Amniotic stem cell (primary cell): ENCODE results near the gene HMOX2.

Experiments
- DNase-seq: peaks from one replicate; lab custom pipeline; 2025; lab: John Stamatoyannopoulos, UW

Gene HMOX2

DNA sequence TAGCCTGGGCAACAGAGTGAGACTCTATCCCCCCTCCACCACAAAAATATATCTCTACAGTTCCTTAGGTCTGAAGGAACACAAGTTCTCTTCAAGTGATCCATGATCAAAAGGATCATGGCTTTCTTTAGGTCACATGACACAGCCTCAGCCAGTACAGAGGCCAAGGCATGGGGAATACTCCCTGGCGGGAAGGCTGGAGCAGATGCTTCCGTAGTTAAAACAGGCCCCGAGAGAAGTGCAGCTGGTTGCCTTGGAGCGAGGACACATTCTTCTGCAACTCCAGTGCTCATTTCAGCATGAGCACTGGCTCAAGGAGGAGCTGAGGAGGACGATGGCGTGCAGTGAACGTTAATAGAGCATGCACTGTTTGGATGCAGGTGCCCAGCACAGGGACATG lies 48.9 kb downstream of the HMOX2 start:
- DNase-seq = no peak

DNA sequence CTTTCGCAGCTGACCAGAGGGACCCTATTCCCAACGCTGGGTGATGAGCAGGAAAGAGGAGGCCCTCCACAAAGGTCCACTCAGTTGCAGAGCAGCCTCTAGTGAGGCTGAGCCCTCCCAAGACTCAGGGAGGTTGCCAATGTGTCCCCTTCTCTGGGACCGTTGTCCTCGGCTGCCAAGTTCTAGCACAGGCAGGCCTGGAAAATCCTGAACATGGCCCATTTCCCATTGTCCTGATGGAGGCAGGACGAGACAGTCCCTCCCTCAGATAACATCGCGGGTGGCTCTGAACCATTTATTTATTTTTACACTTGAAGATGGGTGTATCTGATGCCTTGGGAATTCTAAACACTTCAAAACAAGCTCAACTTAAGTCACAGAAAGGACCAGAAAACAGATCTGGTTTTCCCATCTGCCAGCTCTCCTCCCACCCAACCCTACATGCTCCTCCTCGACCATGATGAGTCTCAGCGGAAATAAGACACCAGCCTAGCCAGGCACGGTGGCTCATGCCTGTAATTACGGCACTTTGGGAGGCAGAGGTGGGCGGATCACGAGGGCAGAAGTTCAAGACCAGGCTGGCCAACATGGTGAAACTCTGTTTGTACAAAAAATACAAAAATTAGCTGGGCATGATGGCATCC lies 49.6 kb downstream of the HMOX2 start:
- DNase-seq = no peak

DNA sequence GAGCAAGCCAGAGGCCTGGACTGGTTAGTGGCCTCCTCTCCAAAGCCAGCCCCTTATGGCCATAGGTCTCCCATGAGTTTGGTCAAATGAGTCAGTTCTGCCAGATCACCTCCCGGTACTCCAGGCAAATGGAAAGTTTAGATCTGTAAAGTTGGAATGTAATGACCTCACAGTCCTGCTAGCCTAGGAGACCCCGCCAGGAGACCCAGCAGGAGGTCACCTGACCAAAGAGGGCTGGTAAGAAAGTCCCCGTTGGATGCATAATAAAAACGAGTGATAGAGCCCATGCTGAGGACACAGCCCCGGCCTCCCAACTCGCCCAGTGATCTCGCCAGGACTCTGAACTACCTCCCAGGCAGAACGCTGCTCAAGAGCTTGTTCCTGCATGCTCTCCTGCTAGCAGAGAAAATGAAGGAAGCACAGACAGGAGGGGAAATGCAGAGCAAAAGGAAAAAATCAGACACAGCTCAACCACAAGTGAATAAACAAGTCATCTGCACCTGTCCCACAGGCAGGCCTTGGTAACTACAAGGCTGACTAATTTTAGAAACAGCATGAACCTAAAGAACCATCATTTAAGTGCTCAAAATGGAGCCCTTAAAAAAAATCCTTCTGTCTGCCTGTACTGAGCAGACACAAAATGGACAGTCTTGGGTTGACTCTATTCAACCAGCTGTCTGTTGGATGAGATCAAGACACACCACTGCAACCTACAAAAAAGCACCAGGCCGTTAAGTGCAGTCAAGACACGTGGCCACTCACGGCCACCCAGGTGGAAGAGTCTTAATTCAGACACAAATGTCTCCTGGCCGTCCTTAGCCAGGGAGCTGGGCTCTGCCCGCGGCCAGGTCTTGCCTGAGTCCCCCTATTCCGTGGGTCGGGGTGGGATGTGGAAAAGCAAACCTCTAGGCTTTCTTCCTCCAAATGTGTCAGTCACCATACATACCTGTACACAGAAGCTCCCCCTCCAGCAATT lies 53.2 kb downstream of the HMOX2 start:
- no peak for DNase-seq

DNA sequence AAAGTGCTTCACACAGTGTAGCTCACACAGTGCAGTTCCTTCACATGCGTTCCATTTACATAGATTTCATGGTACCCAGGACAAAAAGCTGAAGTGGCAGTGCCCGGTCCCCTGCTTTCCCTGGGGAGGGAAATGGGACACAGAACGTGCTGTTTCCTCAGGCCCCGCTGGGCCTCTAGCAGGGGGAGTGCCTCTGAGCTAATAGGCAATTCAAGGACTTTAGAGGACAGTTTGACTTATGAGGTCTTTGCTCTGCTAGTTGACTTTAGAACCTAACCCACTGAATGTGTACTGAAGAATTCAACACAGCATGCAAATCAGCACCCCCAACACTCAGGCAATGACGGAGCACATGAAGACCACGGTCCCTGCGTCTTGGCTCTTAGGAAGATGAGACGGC lies 55.6 kb downstream of the HMOX2 start:
- DNase-seq = no peak

DNA sequence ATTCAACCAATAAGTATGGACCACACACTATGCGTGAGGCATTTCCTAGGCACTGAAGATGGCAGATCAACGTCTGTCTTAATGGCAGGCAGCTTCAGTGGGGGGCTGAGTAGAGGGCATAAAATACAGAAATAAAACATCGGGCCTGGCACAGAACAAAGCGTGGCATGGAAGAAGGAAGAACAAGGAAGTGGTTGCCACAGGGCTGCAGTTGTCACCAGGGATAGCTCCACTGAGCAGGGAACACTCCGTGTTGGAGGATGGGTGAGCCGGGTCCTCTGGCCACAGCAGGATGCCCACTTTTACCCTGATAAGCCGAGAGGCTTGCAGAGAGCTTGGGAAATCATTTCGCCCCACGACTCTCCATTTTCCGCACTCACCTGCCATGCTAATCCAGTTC lies 56.0 kb downstream of the HMOX2 start:
- DNase-seq = no peak

DNA sequence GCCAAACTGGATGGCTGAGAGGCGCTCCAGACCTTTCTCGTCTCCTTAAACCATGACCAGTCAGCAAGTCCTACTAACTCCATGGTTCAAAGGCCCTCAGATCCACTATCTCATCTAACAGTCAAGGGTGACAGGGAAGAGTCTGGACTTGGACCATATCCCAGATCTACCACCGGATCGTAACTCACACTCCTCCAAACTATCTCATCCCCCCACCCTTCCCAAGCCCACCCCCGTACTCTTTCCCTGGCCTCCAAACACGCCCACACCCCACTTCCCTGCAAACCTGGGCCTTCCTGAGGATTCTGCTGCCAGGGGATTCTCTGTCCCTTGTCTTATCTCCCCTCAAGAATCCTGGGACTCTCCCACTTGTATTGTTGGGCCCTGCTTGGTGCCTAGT lies 57.3 kb downstream of the HMOX2 start:
- DNase-seq = no peak

DNA sequence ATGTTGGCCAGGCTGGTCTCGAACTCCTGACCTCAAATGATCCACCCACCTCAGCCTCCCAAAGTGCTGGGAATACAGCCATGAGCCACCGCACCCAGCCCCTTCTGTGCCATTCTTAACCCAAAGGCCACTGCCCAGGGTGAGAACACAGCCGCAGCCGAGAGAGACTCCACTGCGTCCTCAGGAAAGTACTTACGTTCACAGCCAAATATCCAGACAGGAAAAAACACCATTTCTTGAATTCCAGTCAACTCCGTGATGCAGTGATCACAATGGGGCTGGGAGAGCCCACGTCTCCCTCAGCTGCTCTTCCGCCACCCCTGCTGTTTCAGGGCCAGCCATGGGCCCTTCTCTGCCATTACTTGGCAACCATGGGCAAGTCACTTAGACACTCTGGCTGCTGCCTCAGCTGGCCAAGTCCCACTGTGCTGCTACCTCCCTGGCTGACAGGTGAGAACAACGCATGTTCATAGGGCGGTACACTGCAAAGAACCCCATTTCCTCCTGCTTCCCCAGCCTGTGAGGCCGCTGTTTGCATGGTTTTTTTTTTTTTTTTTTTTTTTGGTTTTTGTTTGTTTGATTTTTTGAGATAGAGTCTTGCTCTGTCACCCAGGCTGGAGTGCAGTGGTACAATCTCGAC lies 58.1 kb downstream of the HMOX2 start:
- DNase-seq = no peak

DNA sequence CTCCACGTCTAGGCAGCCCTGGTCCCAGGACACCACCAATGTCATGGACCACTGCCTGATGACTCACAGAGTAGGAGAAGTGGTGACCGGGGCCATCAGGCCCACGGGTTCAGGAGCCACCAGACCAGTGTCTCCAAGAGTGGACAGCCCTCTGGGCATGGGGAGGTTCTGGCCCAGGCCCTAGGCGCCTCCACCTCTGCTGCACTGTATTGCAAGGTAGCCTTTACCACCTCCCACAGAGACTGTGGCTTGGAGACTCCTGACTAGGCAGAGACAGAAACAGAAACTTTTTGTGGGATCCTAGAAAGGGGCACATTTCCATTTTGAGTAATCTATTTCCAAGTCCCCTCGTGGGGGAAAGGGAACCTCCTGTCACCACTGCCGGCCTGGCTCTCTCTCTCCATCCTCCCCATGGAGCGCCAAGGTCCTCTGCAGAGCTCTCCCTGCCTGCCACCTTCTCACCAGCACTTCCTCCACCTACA lies 59.5 kb downstream of the HMOX2 start:
- DNase-seq = no peak

DNA sequence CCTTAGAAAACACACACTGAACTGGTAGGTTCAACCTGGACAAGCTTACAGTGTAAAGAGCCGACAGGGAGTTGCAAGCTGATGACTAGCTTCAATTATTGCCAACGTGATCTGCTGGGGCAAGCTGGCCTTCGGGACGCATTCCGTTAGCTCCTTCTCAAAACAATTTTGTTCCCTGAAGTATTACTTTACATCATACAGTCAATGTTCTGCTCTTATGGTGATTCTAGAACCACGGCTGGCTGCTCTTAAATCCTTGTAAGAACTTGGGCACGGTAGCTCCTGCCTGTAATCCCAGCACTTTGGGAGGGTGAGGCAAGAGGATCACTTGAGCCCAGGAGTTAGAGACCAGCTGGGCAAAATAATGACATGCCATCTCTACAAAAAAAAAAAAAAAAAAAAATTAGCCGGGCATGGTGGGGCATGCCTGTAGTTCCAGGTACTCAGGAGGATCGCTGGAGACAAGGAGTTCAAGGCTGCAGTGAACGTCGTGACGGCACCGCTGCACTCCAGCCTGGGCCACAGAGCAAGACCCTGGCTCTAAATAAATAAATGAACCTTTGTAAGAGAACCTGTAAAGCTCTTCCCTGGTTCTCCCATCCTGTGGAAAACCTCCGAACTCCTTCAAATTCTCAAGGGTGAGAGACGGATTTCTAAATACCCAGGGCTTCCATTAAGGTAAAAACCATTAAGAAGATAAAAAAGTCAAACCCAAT lies 60.4 kb downstream of the HMOX2 start:
- DNase-seq = no peak

DNA sequence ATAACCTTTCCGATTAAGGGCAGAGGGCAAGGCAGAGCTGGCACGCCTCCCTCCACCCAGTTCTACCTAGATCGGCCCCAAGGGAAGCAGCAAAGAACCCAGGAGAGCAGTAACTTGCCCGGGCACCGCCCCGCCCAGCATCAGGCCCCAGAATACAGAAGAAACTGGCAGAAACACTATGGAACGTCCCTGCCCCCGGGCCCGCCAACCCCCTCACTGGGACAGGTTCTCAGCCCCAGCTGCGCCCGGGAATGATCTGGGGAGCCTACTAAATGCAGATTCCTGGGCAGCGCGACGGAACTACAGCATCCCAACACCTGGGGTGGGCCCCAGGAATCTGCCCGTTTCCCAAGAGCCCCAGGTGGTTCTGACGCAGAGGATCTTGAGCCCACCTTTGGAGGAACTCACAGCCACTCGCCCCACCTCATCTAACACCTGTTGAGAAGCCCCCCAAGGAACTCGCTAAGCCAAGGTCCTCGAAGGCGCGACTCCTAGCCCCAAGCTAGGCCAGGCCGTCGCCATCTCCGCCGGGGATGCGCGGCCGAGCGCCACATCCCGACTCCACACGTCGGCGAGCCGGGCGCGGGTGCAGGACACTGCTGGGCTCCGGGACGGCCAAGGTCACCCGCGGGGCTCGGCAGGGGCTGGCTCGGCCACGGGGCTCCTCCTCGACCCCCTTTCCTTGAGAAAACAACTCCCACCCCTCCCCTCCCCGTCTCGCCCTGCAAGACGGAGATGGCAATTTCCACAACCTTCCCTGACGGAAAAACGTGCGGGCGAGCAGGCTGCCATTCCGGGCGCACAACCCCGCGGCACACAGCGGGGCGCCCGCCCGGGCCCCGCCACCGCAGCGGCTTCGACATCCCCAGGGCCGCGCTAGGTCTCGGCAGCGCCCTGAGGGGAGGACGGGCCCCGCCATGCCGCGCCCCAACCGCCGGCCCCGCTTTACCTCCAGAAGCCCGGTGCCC lies 61.5 kb downstream of the HMOX2 start:
- no peak for DNase-seq

DNA sequence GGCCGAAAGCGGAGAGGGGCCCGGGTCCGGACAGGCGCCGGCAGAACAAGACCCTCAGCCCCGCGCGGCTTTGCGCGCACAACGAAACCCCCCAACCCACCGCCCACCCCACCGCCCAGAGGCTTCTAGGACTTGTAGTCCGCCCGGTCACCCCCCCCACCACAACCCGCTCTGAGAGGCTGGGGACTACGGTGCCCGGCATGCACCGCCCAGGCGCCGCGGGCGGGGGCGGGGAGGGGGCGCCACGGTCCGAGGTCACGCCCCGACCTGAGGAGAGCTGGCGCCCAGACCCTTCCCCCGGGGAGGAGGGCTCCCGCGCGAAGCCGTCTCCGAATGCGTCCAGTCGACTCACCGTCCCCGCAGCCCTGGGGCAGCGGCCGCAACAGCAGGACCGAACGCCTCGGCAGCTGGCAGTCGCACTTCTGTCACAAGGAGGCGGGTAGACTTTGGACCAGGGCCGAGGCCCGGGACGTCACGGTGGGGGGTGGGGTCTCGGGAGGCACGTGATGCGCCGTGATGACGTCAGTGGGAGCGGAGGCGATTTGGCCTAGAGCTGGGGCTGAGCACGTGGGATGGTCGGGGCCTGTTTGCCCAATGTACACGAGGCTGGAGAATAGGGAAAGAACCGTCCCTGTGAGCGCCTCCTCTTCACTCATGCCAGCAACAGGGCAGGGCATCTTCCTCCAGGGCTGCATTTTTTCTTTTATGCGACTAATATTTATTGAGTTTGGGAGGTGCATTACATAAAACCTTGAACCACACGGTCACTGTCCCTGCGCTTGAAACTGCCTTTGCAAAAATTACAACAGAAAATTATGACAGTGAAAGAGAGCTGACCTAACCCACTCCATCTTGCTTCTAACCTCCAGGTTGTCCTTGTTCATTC lies 62.4 kb downstream of the HMOX2 start, which contains the start of gene CDIP1:
TSS of gene CDIP1 (minus strand) at position 424 of the 886 bp plus-strand sequence. CDS start 24,643 bp downstream, outside the sequence.
- DNase-seq = peak; percentile 85

DNA sequence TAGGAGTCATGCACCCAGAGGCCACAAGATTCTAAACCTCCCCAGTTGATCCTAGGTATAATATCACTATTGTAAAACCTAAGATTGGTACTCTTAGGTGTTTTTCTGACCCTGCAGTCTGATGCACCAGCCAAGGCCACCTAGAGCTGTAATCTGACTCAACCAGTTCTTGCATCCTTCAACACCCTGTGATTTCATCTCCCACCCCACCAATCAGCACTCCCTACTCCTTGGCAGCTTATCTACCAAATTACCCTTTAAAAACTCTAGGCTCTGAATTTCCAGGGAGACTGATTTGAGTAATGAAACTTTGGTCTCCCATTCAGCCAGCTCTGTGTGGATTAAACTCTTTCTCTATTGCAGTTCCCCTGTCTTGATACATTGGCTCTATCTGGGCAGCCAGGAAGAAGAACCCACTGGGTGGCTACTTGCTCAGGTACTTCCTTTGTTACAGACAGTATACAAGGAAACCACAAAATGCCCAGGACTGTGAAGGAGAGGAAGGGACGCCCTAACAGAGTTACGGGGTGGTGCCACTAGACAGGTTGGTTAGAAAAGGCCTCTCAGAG lies 63.6 kb downstream of the HMOX2 start:
- DNase-seq = no peak

DNA sequence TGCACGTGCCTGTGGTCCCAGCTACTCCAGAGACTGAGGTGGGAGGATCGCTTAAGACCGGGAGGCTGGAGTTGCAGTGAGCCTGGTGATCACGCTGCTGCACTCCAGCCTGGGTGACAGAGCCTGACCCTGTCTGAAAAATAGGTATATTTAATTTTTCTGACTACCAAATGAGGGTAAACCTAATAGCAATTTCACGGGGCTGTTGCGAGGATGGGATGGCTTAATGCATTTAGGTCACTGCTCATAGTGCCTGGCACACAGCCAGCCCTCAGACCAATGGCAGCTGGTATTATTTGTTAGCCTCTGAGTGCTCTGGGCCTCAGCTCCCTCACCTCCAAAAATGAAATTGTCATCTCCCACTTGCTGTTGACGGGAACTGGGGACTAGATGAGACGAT lies 68.3 kb downstream of the HMOX2 start:
- DNase-seq = no peak

DNA sequence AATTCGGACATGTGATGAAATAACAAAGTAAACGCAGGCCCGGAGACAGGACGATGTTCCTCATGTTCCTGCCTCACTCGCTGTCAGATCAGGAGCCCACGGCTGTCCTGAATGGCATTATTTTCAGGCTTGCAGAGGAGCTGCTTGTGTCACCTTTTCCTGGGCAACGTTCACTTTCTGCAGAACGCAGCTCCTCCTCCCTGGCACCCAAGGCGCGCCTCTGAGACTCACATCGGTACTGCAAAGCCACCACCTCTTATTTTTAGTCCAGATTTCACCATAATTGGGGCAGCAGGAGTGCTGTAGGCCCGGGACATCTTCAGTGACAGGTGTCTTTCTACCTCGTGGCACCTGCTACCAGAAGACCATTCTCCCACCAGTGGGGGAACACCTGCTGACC lies 71.9 kb downstream of the HMOX2 start:
- no peak for DNase-seq

DNA sequence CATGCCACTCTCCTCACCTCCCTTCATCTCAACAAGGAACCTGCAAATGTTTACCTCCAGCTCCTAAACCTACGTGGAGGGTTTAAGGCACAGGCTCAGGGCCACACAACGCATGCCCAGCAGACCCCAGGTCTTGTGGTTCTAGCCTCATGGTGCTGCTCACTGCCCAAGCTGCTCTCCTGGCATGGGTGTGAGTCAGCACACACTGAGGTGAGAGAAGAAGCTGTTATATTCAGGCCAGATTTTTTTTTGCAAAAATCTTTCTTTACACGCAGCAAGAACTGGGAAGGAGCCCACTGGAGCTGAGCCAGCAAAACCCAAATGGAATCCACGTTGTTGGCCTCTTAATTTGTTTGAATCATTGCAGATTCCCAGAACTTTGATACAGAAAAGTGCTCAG lies 74.4 kb downstream of the HMOX2 start:
- DNase-seq = no peak

DNA sequence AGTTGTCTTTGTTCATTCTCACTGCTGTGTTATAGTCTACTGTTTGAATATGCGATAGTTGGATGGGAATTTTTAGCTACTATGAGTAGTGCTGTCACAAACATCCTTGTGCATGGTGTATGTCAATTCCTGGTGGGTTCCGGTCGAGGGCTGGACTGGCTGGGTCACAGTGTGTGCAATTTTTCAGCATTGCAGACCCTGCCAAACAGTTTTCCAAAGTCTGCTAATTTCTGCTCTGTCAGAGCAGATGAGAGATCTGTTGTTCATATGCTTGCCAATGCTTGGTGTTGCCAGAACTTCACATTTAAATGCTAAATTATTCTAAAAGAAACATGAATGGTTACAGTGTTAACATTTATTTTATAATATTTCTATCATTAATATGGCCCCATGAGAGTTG lies 76.3 kb downstream of the HMOX2 start:
- no peak for DNase-seq

DNA sequence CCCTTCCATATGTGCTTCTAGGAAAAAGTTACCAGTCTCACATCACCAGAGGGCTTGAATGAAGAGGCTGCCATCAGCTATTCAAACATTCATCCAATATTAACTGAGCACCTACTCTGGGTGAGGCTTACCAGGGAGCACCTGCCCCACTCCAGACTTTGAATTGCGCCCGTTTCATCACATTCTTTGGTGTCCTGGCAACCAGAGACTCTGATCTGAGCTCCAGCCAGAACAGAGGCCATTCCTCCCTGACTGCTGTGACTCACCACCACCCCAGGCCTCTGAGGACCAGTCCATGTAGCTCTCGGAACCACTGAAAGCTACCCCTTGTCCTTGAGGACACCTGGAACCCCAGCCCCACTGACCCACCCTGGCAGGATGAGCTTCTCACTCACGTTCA lies 79.9 kb downstream of the HMOX2 start, which contains the start of gene C16orf96:
TSS of gene C16orf96 (plus strand) at position 229 of the 400 bp plus-strand sequence. CDS start at position 379, 150 bp downstream.
- no peak for DNase-seq

DNA sequence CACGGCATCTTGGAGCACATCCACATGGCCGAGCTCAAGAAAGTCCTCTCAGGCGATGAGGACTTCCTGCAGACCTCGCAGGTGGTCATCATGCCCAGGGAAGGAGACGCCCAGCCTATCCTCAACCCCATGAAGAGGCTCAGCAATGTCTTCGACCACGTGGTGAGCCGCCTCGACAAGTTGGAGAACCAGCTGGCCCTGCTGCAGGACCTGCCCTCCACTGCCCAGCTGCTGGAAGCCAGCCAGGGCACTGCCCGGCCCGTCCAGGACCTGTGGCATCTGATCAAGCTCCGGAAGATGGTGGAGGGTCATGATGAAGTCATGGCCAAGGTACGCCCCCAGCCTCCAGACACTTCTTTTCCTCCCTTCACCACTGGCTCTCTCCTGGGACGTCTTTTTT lies 80.4 kb downstream of the HMOX2 start:
- no peak for DNase-seq

DNA sequence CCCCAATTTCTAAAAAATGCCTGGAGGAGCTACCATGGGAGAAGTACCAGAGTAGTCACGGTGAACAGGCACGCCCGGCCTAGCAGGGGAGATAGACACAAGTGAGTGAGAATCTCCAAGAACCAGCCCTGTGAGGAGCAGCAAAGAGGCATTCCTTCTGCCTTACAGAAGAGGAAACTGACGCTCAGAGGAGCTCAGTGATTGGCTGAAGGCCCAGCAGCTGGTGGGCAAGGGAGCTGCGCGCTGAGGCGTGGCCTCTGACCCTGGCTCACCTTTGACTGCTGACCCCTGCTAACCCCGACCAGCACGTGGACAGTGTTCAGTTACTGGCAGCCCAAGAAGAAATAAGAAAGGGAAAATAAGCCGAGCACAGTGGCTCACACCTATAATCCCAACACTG lies 81.8 kb downstream of the HMOX2 start:
- no peak for DNase-seq
